Islet precursor cell (in vitro differentiated cells): Measurements from ENCODE around the gene FRMPD3.
A peak's percentile ranks its signal among the peaks of the same experiment; 100 is the strongest.

Source experiments
- DNase-seq: peaks from one replicate; pipeline ENCODE4 v3.0.0-alpha.2; 2018

Gene FRMPD3

DNA sequence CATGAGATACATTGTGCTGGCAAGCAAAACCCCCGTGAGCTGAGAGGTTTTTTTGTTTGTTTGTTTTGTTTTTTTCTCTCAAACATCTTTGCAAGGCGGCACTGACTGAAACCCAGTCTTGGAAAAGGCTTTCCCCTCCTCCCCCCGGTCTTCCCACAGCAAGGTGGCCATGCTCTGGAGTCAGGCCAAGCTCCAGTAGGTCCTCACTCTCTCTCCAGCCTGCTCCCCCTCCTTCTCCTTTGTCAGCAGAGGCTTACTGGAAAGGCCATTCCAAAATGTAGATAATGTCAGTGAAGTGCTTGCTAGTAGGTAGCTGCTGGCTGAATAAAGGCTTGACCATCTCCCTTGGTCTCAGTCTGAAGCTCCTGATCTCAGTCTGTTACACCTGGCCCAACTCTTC lies 32.6 kb downstream of the FRMPD3 start:
- DNase-seq, result no peak

DNA sequence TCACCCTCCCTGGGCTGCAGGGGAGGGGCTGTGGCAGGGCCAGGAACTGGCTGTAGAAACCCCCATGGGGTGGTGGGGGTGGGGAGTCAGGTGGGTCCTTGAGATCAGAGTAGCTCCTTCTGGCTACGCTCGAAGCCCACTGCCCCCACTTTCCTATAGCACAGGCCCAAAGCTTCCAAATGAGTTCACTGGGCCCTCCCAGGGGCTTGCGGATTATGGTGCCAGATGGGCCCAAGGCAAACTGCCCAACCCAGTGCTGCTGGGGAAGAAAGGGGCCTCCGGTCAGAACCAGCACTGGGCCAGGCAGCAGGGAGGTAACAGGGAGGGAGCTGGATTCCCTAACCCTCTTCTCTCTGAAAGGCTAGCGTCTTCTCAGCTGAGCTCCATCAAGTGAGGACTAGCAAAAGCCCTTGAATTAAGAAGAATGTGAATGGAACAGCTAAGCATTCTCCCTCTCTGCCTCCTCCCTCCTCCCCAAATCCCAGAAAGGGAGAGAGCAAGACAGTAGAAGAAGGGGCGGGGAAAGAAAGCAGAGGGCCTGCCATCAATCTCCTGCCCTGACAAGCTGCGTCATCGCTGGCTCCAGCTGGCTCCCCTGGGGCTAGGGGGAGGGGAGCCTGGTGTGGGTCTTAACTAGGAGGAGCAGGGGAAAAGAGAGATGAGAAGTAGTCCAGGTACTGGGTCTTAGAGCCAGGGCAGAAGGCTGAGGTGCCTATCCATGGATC lies 34.7 kb downstream of the FRMPD3 start:
- peak; percentile 95 for DNase-seq

DNA sequence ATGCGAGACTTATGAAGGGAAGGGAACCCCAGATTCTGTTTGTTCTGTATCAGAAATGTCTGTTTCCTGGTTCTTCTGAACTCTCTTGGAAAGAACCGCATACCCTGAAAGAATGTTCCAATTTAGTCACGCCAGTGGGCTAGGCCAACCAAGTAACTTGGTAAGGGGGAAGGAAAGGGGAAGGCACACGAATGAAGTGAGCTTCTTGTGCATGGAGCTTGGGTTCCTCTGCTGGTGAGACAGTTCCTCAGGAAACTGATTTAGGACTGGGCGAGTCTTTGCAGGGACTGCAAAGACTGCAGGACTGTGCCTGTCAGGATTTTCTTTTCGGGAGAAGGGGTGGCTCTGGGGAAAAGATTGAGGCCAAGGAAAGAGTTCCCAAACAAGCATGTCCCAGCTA lies 35.6 kb downstream of the FRMPD3 start:
- DNase-seq, result no peak

DNA sequence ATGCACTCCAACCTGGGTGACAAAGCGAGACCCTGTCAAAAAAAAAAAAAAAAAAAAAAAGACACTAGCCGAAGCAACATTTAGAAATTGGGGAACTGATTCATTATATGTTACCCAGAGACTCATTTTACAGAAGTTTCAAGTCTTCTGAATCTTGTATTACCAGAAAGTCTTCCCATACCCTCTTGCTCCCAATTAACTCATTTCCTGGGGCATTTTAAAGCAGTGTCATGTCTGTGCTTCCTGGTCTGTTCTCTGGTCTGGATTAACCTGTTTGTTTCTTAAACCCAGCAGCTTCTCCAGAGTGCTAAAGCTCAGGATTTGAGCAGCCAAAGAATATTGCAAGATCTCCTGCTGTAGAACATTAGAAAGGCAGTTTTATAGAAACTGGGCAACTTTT lies 43.7 kb downstream of the FRMPD3 start:
- peak; percentile 63 for DNase-seq

DNA sequence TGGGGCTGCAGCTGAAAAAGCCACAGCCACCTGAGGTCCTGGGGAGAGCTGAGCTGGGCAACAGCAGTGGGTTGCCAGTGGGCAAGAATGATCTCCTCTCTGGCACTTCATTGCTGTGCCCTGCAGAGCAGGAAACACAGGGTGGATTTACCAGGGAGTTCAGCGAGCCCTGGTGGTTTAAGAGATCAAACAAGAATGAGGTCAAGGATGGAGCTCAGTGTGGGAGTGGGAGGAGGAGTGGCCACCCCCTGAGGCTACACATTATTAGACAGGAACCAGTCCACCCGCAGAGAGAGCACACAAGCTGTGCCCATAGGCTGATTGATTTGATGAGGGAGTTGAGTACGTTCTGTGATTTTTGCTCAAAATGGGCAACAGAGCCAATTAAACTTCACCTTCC lies 47.3 kb downstream of the FRMPD3 start:
- peak; percentile 58 for DNase-seq
